ENCODE measurements around the gene BRINP1. TPM values are rescaled to one million over a fixed set of nuclear protein-coding genes. Genes with fewer than 3 reads are reported as not detected.

The BRINP1 gene
- total RNA-seq: 1.2 and 1.3 TPM in 2 replicates
- 0.64 and 1.8 TPM in 2 replicates for polyA plus RNA-seq

- TF ChIP-seq EZH2 (IDR thresholded peaks at IDR 0.05; ENCODE audit: borderline replicate concordance) (peak; percentile 55), EZH2phosphoT487 (IDR thresholded peaks at IDR 0.05; ENCODE audit: low read depth, severe bottlenecking, unreplicated experiment) (no peak)
- Histone ChIP-seq H3K4me2 (peak within 1 kb of the TSS; percentile 99), H3K4me3 (peak within 1 kb of the TSS; percentile 44)
Measured at GRCh38 chr9:119368681-119369581, at the start of gene BRINP1. Gene BRINP1 (minus strand): TSS chr9:119369435. CDS start chr9:119313355, 56,080 bp downstream.

DNA sequence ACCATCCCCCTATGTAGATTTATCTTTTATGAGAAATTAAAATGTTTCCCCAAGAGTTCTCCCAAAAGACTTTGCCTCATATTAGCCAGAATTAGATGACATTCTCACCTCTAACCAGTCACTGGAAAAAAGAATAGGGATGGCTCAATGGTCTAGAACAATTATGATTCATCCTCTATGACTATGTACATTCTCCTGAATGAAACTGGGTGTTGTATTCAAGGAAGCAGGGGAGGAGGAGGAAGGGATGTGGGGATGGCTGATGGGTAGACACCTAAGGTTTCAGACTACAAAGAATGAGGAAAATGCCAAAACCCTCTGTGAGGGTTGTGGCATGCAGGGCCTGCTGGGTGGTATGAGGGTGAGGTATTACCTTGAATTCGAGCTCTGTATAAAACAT is 49.5 kb upstream of the BRINP1 start:
- H3K4me1 ChIP-seq (ENCODE audit: insufficient read depth): no peaks in the 10 kb centered on the region
- no peak for TF ChIP-seq EZH2phosphoT487 (IDR thresholded peaks at IDR 0.05; ENCODE audit: low read depth, severe bottlenecking, unreplicated experiment)
- TF ChIP-seq, protein P1, sequence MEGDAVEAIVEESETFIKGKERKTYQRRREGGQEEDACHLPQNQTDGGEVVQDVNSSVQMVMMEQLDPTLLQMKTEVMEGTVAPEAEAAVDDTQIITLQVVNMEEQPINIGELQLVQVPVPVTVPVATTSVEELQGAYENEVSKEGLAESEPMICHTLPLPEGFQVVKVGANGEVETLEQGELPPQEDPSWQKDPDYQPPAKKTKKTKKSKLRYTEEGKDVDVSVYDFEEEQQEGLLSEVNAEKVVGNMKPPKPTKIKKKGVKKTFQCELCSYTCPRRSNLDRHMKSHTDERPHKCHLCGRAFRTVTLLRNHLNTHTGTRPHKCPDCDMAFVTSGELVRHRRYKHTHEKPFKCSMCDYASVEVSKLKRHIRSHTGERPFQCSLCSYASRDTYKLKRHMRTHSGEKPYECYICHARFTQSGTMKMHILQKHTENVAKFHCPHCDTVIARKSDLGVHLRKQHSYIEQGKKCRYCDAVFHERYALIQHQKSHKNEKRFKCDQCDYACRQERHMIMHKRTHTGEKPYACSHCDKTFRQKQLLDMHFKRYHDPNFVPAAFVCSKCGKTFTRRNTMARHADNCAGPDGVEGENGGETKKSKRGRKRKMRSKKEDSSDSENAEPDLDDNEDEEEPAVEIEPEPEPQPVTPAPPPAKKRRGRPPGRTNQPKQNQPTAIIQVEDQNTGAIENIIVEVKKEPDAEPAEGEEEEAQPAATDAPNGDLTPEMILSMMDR (IDR thresholded peaks at IDR 0.05; ENCODE audit: poor library complexity): no peak
- no peak for TF ChIP-seq EZH2 (IDR thresholded peaks at IDR 0.05; ENCODE audit: borderline replicate concordance)
- H2AFZ ChIP-seq: no peak overlapping the region
- no peak overlapping the region for H3K27ac ChIP-seq
- 67% methylated on average over 1 of the region's 1 CpG for WGBS (ENCODE audit: low lambda C conversion rate, missing lambda C conversion rate)
- H3K9me2 ChIP-seq (replicated peaks; ENCODE audit: insufficient read depth): no peaks in the 10 kb centered on the region
- no peak overlapping the region for H3K4me2 ChIP-seq
- H4K20me1 ChIP-seq (ENCODE audit: insufficient read depth, poor library complexity, severe bottlenecking): no peaks in the 10 kb centered on the region
- H3K9me3 ChIP-seq (ENCODE audit: low read depth): no peaks in the 10 kb centered on the region
- H3K27me3 ChIP-seq: no peaks in the 10 kb centered on the region
- no peak for DNase-seq (ENCODE audit: low spot score)
- H3K36me3 ChIP-seq (replicated peaks; ENCODE audit: insufficient read depth, low read depth): no peaks in the 10 kb centered on the region
- no peak overlapping the region for H3K4me3 ChIP-seq
- no peaks in the 10 kb centered on the region for H3K79me2 ChIP-seq

More at GRCh38 chr9:119368681-119369581, at the start of gene BRINP1:
- H3K27me3 ChIP-seq: peaks cover 53% of the 10 kb centered on the region
- no peak within 1 kb of the TSS for H3K27ac ChIP-seq
- no peaks in the 10 kb centered on the region for H3K9me2 ChIP-seq (replicated peaks; ENCODE audit: insufficient read depth)
- H4K20me1 ChIP-seq (ENCODE audit: insufficient read depth, poor library complexity, severe bottlenecking): no peaks in the 10 kb centered on the region
- no peaks in the 10 kb centered on the region for H3K79me2 ChIP-seq
- no peaks in the 10 kb centered on the region for H3K4me1 ChIP-seq (ENCODE audit: insufficient read depth)
- peak within 1 kb of the TSS; percentile 16 for H2AFZ ChIP-seq
- H3K36me3 ChIP-seq (replicated peaks; ENCODE audit: insufficient read depth, low read depth): no peaks in the 10 kb centered on the region
- H3K9me3 ChIP-seq (ENCODE audit: low read depth): no peaks in the 10 kb centered on the region
- peak; percentile 69 for DNase-seq (ENCODE audit: low spot score)
- under 1% methylated on average over 61 of the region's 91 CpGs for WGBS (ENCODE audit: low lambda C conversion rate, missing lambda C conversion rate)

DNA sequence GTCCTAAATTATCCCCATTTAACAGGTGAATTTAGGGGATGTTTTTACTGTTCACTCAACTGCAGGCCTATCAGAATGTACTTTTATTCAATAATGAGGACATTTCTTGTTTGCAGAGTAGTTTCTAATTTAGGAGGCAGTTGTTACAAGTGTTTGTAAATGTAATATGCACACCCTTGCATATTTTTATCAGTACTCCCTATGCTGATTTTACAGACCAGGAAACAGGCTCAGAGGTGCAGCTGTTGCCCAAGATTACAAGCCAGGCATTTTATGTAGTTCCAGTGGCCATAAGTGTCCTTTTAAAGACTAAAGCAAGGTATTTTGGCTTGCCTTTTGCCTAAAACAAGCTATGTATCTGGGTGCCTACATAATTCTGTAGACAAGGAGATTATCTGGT is 47.6 kb upstream of the BRINP1 start:
- no peaks in the 10 kb centered on the region for H3K36me3 ChIP-seq (replicated peaks; ENCODE audit: insufficient read depth, low read depth)
- no peak overlapping the region for H3K4me2 ChIP-seq
- no peaks in the 10 kb centered on the region for H3K27me3 ChIP-seq
- H3K4me3 ChIP-seq: no peak overlapping the region
- no peaks in the 10 kb centered on the region for H3K4me1 ChIP-seq (ENCODE audit: insufficient read depth)
- TF ChIP-seq EZH2phosphoT487 (IDR thresholded peaks at IDR 0.05; ENCODE audit: low read depth, severe bottlenecking, unreplicated experiment) (no peak), EZH2 (IDR thresholded peaks at IDR 0.05; ENCODE audit: borderline replicate concordance) (no peak)
- TF ChIP-seq, protein P1 (IDR thresholded peaks at IDR 0.05; ENCODE audit: poor library complexity): no peak
- no peaks in the 10 kb centered on the region for H4K20me1 ChIP-seq (ENCODE audit: insufficient read depth, poor library complexity, severe bottlenecking)
- H3K27ac ChIP-seq: no peak overlapping the region
- H3K9me2 ChIP-seq (replicated peaks; ENCODE audit: insufficient read depth): no peaks in the 10 kb centered on the region
- no peak for DNase-seq (ENCODE audit: low spot score)
- H3K79me2 ChIP-seq: no peaks in the 10 kb centered on the region
- no peak overlapping the region for H2AFZ ChIP-seq
- H3K9me3 ChIP-seq (ENCODE audit: low read depth): no peaks in the 10 kb centered on the region

DNA sequence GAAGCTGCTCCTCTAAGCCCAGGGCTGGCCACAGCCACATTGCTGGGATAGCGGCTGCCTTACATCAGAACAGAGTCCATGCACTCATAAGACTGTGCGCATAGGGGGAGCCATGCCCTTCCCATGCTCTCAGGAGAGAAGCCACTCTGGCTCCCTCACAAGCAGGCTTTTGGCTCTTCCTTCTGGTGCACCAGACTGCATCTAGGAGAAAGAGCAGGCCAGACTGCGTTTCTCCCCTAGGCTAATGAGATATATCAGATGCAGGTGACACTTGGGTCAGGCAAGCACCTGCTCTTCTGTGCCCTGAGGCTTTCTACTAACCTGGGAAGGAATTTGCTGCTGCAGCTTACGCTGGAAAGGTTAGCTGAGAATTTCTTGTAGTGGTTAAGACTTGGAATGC is 43.2 kb upstream of the BRINP1 start:
- Histone ChIP-seq H4K20me1 (ENCODE audit: insufficient read depth, poor library complexity, severe bottlenecking) (no peaks in the 10 kb centered on the region), H3K27me3 (no peaks in the 10 kb centered on the region), H3K27ac (no peak overlapping the region), H3K9me2 (replicated peaks; ENCODE audit: insufficient read depth) (no peaks in the 10 kb centered on the region), H3K4me2 (no peak overlapping the region), H2AFZ (no peak overlapping the region), H3K4me1 (ENCODE audit: insufficient read depth) (no peaks in the 10 kb centered on the region), H3K4me3 (no peak overlapping the region), H3K79me2 (no peaks in the 10 kb centered on the region), H3K36me3 (replicated peaks; ENCODE audit: insufficient read depth, low read depth) (no peaks in the 10 kb centered on the region), H3K9me3 (ENCODE audit: low read depth) (no peaks in the 10 kb centered on the region)
- TF ChIP-seq, protein P1 (IDR thresholded peaks at IDR 0.05; ENCODE audit: poor library complexity): no peak
- no peak for TF ChIP-seq EZH2phosphoT487 (IDR thresholded peaks at IDR 0.05; ENCODE audit: low read depth, severe bottlenecking, unreplicated experiment)
- WGBS (ENCODE audit: low lambda C conversion rate, missing lambda C conversion rate): 58% methylated on average over 4 of the region's 4 CpGs
- peak; percentile 13 for DNase-seq (ENCODE audit: low spot score)
